ENCODE measurements around the gene CNTN1.

DNA sequence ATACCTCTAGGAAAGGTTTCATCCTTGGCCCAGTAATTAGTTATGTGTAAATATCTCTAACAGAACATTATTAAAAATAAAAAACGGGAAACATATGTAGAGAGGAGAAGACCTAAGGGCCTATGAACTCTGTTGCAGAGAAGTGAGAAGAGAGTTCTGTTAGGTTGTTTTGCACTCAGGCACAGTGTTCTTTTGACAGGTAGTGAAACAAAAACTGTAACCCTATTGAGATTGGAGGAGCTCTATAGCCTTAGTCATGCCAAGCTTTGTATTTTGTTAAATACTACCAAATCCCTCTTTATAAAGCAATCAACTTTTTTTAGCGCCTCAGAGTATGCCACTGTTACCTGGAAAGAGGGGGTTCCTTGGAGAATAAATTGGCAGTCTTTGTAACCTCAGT, 77.6 kb downstream of the CNTN1 start:
- TF ChIP-seq, protein P1, sequence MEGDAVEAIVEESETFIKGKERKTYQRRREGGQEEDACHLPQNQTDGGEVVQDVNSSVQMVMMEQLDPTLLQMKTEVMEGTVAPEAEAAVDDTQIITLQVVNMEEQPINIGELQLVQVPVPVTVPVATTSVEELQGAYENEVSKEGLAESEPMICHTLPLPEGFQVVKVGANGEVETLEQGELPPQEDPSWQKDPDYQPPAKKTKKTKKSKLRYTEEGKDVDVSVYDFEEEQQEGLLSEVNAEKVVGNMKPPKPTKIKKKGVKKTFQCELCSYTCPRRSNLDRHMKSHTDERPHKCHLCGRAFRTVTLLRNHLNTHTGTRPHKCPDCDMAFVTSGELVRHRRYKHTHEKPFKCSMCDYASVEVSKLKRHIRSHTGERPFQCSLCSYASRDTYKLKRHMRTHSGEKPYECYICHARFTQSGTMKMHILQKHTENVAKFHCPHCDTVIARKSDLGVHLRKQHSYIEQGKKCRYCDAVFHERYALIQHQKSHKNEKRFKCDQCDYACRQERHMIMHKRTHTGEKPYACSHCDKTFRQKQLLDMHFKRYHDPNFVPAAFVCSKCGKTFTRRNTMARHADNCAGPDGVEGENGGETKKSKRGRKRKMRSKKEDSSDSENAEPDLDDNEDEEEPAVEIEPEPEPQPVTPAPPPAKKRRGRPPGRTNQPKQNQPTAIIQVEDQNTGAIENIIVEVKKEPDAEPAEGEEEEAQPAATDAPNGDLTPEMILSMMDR (optimal IDR thresholded peaks at IDR 0.05 in 1 of 3, IDR thresholded peaks at IDR 0.05 in 1 of 3, conservative IDR thresholded peaks at IDR 0.05 in 1 of 3; ENCODE audit: extremely low read depth in 1 of 3, insufficient read depth in 2 of 3, low read length in 3 of 3): no peak
- no peak for TF ChIP-seq EZH2 (IDR thresholded peaks at IDR 0.05; ENCODE audit: low read length)

Measured in keratinocyte (primary cell).